Aorta (tissue), 5 donors: ENCODE measurements around the gene KCNJ1. TPM values are rescaled to one million over a fixed set of nuclear protein-coding genes. Genes with fewer than 3 reads are reported as not detected.
A peak's percentile ranks its signal among the peaks of the same experiment; 100 is the strongest.

Experiments used
- ATAC-seq: fragments of 200-7000 bp; cut with Tn5 transposase; one replicate; pipeline ENCODE4 v1.9.1; 2022; ENCODE audit warnings: moderate library complexity; ENCODE audit not compliant: low FRiP score
- DNase-seq, 2 donors: peaks; one replicate each; pipeline ENCODE4 v3.0.0-alpha.2; 2020
- H3K27ac ChIP-seq, 2 donors: one replicate each; pipeline ENCODE4 v1.5.1; 2013; ENCODE audit warnings: low read length in 2 of 2, mild to moderate bottlenecking in 2 of 2, moderate library complexity in 2 of 2, control low read depth in 1 of 2, inconsistent platforms in 1 of 2, low read depth in 1 of 2
- H3K27me3 ChIP-seq, 2 donors: one replicate each; pipeline ENCODE4 v1.6.1; 2013; ENCODE audit warnings: control low read depth in 1 of 2, low read length in 1 of 2, mild to moderate bottlenecking in 1 of 2, moderate library complexity in 1 of 2; ENCODE audit not compliant: insufficient read depth in 2 of 2, control insufficient read depth in 1 of 2
- H3K36me3 ChIP-seq, 2 donors: one replicate each; pipeline ENCODE4 v1.6.1; 2013; ENCODE audit warnings: control low read depth in 1 of 2, low read length in 1 of 2, mild to moderate bottlenecking in 1 of 2; ENCODE audit not compliant: insufficient read depth in 2 of 2, control insufficient read depth in 1 of 2
- H3K4me1 ChIP-seq, 2 donors: one replicate each; pipeline ENCODE4 v1.6.1; 2013; ENCODE audit warnings: low read length in 2 of 2, control low read depth in 1 of 2, mild to moderate bottlenecking in 1 of 2, moderate library complexity in 1 of 2; ENCODE audit not compliant: insufficient read depth in 2 of 2, control insufficient read depth in 1 of 2
- H3K4me3 ChIP-seq, 2 donors: one replicate each; pipeline ENCODE4 v1.5.1; 2013; ENCODE audit warnings: low read length in 2 of 2, control low read depth in 1 of 2, mild to moderate bottlenecking in 1 of 2
- H3K9me3 ChIP-seq: one replicate; pipeline ENCODE4 v1.6.1; 2013; ENCODE audit warnings: mild to moderate bottlenecking, low read length; ENCODE audit not compliant: control insufficient read depth
- WGBS, 2 donors: extraction: QIAGEN DNeasy Blood & Tissue Kit; methylation state at CpG; one replicate each; pipeline ENCODE4 v1.1.7; 2013; 5-methylcytosine and 5-hydroxymethylcytosine counted together
- intact Hi-C, 2 donors: fragments of 100-400 bp; cut with DNase I; formaldehyde crosslinking; loops; one replicate each; pipeline versions ENCODE4 v1.14.2 to v1.15.0; 2022
- polyA plus RNA-seq, 2 donors: library from polyadenylated mRNA; stranded (reverse); fragments of 200-250 nt; gene quantifications; one replicate each; pipeline ENCODE4 v1.2.3, GENCODE V29; 2013
- total RNA-seq, 2 donors: library from RNA; stranded (reverse); fragmentation: NEBNext Ultra II Directional; extraction: Animal tissue kit (Norgen Biotek cat#: 25700); gene quantifications; one replicate each; pipeline ENCODE4 v1.2.1, GENCODE V29; 2021
- donor health status: healthy with polysubstance abuse.
- donor health status: Bipolar disorder and iron deficiency.
- donor health status: DM: no; HTN: no; CAD: no.
- donor health status: DM: no; HTN: no; CAD: no.
- donor health status: DM: yes; HTN: yes; CAD: no.

KCNJ1 gene
- total and polyA plus RNA-seq, 4 donors, result 0.19 to 0.24 TPM; not detected in 2

DNA sequence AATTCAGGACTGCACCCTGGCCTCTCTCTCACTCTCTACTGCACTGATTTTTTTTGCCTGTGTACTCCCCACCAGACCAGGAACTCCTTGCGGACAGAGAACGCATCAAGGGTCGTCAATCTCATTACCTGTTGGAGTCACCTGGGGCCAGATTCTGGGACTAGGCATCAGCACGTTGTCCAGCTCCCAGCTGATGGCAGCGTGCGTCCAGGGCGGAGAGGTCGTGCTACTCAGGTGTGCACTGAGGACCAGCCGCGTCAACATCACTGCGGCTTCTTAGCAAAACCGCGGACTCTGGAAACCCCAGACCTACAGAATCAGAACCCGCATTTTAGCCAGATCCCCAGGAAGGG, 37.2 kb upstream of the KCNJ1 start:
- 85 to 93% methylated on average over 14 of the region's 14 CpGs for WGBS, 2 donors

DNA sequence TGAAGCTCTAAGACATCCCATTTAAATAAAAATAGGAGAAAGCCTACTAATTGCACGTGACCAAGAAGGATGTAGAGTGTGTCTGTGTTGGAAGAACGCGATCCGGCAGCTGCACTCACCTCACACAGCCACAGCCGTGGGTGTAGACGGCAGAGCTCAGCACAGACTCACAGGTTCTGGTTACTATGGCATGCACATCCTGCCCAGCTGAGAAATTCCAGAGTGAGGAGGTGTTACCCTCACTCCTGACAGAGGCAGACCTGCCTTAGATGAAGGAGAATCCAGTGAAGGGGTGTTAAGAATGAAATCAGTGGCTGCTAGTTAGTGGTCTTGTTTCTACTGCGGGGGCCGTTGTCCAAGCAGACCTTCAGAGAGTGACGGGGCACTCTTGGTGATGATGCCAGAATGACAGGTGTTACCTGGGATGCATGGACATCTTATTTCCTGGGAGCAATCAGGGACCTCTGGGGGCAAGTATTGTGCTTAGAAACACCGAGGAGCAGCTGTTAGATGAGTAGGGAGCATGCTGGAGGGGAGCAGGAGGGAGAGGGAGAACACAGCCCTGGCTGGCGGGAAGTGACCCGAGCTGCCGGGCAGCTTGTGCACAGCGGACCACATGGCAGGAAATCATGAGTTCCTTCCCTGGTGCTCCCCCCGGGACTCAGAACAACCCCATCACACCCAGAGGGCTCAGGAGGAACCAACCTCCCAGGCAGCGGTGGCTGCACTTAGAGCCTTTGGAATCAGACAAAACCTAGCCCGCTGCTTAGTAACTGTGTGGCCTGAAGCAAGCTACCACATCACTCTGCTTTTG, 36.4 kb upstream of the KCNJ1 start:
- 90 to 92% methylated on average over 17 of the region's 17 CpGs for WGBS, 2 donors
- H3K4me1 ChIP-seq, result no peaks in the 10 kb centered on the region
- H3K9me3 ChIP-seq, result no peaks in the 10 kb centered on the region
- H3K27me3 ChIP-seq, result no peaks in the 10 kb centered on the region
- ATAC-seq (no peak), DNase-seq (peak in 1 of 2 donors; percentile 86)
- H3K36me3 ChIP-seq, result no peaks in the 10 kb centered on the region
- intact Hi-C loops, result no loop called here
- no peak overlapping the region for H3K27ac ChIP-seq
- H3K4me3 ChIP-seq, result no peak overlapping the region

More for the DNA sequence above, 37.2 kb upstream of the KCNJ1 start:
- ATAC-seq (no peak), DNase-seq (no peak)
- Histone ChIP-seq H3K27me3 (no peaks in the 10 kb centered on the region), H3K9me3 (no peaks in the 10 kb centered on the region), H3K27ac (no peak overlapping the region), H3K36me3 (no peaks in the 10 kb centered on the region), H3K4me1 (no peaks in the 10 kb centered on the region), H3K4me3 (no peak overlapping the region)
- intact Hi-C loops, result no loop called here

DNA sequence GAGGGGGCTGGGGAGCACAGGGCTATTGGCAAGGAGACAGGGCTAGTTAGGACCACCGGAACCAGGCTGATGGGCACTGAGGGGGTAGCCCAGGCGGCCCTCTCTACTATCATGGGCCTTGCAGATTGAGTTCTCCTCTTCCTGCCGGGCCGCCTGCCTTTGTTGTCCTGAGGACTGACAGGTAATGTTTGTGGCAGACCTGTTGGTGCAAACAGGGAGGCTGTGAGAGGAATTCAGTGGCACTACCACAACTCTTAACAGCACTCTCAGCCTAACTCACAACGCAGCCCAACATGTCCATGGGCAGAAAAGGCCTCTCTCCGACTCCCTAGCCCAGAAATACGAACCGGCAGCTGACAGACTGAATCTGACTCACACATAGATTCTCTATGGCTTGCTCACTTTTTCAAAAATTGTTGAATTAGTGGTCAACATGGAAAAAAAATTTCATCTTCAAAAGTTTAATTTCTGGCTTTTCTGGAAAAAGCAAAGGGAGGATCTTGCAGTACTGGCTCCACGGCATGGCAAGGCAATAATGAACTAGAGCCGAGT, 35.5 kb upstream of the KCNJ1 start:
- no peak overlapping the region for H3K4me3 ChIP-seq
- intact Hi-C loops, result no loop called here
- no peaks in the 10 kb centered on the region for H3K36me3 ChIP-seq
- H3K27ac ChIP-seq, result no peak overlapping the region
- DNase-seq, result peak in 1 of 2 donors; percentile 34
- H3K9me3 ChIP-seq, result no peaks in the 10 kb centered on the region
- H3K27me3 ChIP-seq, result no peaks in the 10 kb centered on the region
- 91 to 94% methylated on average over 10 of the region's 10 CpGs for WGBS, 2 donors
- H3K4me1 ChIP-seq, result no peaks in the 10 kb centered on the region
- ATAC-seq, result no peak

DNA sequence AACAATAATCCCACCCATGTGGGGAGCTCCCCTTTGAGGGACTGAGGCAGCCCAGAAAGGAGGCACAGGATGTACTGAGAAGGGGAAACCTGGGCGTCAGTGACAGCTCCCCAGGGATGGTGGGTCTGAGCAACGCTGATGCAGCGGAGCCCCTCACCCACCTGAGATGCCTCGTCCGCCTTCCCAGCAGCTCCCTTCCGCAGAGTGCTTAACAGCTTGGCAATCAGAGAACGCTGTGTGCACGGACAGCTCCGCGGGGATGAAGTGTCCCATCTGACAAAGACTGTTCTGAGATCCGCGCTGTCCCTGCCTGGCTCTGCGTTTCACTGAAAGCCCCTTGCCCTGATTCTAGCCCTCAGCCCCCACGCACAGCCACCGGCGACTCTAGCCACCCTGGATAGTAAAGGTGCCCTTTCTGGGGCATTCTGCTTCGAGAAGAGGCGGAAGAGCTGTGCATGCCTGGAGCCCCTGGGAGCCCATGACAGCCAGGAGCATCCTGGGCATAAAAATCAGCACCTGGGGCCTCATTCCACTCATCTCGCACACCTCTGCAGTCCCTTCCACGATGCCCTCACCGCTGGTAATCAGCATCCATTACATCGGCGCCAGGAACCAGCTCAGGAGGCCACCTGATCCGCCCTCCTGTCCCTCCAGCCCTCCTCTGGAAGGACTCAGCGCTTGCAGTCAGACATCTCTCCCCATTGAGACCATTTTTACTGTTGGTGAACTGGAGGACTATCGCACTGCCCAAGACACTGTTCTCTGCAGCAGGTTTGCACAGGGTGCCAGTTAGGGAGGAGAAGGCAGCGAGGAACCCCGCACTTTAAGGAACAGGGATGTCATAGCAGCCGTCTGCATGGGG, 34.8 kb upstream of the KCNJ1 start:
- H3K36me3 ChIP-seq, result no peaks in the 10 kb centered on the region
- ATAC-seq, result no peak
- no peaks in the 10 kb centered on the region for H3K9me3 ChIP-seq
- WGBS, 2 donors, result 86 to 93% methylated on average over 29 of the region's 29 CpGs
- DNase-seq, result peak in 1 of 2 donors; percentile 29
- intact Hi-C loops, result no loop called here
- no peaks in the 10 kb centered on the region for H3K4me1 ChIP-seq
- H3K4me3 ChIP-seq, result no peak overlapping the region
- no peak overlapping the region for H3K27ac ChIP-seq
- no peaks in the 10 kb centered on the region for H3K27me3 ChIP-seq

DNA sequence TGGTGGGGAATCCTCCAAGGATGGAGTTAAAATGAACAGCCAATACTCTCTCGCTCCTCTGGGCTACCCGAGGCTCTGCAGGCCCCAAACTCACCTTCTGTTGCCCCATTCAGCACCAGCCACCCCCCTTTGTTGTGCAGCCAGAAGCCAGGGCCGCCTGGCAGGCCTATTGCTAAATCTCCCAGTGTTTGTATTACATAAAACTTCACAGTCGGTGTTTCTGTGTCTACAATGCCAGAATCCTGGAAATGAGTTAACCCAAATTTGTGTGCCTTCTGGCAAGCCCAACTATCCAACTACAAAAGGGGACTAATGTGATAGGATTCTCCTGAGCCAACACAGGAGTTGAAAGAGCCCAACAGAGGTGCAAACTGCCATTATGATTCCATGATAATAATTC, 33.4 kb upstream of the KCNJ1 start:
- ATAC-seq (no peak), DNase-seq (peak in 1 of 2 donors; percentile 36)
- intact Hi-C loops, result no loop called here

DNA sequence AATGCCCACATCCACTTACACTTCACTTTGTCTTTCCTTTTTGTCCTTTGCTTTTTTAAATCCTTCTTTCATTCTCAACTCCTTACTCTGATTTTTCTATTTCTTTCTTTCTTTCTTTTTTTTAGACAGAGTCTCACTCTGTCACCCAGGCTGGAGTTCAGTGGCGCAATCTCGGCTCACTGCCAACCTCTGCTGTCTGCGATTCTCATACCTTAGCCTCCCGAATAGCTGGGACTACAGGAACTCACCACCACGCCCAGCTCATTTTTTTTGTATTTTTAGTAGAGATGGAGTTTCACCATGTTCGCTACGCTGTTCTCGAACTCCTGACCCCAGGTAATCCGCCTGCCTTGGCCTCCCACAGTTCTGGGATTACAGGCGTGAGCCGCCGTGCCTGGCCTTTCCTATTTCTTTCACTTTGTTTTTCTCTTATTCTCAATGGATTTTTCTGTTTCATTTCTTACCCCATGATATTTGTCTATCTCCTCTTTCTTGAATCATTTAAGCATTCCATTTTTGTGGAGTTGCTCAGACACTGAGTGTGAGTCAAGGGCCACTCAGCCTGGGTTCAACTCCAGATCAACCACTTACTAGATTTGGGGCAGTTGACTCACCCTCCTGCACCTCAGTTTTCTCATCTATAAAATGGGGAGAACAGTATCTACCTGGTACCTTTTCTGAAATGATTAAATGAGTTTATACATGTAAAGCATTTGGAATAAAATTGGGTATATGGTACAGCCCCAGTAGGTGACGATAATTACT, 31.7 kb upstream of the KCNJ1 start:
- Histone ChIP-seq H3K4me3 (no peak overlapping the region), H3K9me3 (no peaks in the 10 kb centered on the region), H3K27me3 (no peaks in the 10 kb centered on the region), H3K36me3 (no peaks in the 10 kb centered on the region), H3K27ac (no peak overlapping the region), H3K4me1 (peaks cover 0 to 4% of the 10 kb centered on the region in 2 donors)
- WGBS, 2 donors, result 92 to 93% methylated on average over 13 of the region's 13 CpGs
- intact Hi-C loops, result no loop called here
- DNase-seq (no peak), ATAC-seq (no peak)

More for the DNA sequence above, 33.4 kb upstream of the KCNJ1 start:
- Histone ChIP-seq H3K27ac (no peak overlapping the region), H3K4me1 (no peaks in the 10 kb centered on the region), H3K36me3 (no peaks in the 10 kb centered on the region), H3K4me3 (no peak overlapping the region), H3K27me3 (no peaks in the 10 kb centered on the region), H3K9me3 (no peaks in the 10 kb centered on the region)
- 19% methylated on average over 4 of the region's 4 CpGs for WGBS, 2 donors

DNA sequence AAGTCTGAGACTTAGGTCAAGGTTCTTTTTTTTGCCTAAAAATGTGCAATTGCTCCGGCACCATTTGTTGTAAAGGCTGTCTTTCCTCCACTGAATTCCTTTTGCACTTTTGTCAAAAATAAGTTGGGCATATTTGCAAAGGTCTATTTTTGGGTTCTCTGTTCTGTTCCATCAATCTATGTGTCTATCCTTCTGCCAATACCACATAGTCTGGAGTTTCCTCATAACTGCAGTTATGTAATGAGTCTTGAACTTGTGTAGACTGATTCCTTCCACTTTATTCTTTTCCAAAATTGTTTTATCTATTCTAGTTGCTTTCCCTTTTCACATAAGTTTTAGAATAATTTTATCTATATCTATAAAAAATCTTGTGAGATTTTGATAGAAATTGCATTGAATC, 30.7 kb upstream of the KCNJ1 start:
- 7 to 9% methylated on average over 1 of the region's 1 CpG for WGBS, 2 donors
- no peak for ATAC-seq
- intact Hi-C loops, result no loop called here
- Histone ChIP-seq H3K4me1 (peaks cover 0 to 4% of the 10 kb centered on the region in 2 donors), H3K27me3 (no peaks in the 10 kb centered on the region), H3K9me3 (no peaks in the 10 kb centered on the region), H3K27ac (no peak overlapping the region), H3K4me3 (no peak overlapping the region), H3K36me3 (no peaks in the 10 kb centered on the region)
- DNase-seq, result no peak

DNA sequence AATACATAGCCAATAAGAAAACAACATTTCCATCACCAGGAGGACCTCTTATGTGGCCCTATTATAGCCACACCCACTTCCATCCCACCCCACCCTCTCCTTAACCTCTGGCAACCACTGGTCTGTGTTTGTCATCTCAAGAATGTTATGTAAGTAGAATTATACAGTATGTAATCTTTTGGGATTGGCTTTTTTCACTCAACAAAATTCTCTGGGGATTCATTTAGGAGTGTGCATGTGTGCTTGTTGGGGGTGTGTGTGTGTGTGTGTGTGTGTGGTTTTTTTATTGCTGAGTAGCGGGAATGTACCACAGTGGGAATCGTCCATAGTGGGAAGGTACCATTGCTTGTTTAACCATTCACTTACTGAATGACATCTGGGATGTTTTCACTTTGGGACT, 29.3 kb upstream of the KCNJ1 start:
- ATAC-seq, result no peak
- no peak overlapping the region for H3K27ac ChIP-seq
- no peak overlapping the region for H3K4me3 ChIP-seq
- no peaks in the 10 kb centered on the region for H3K27me3 ChIP-seq
- intact Hi-C loops, result no loop called here
- peaks cover 0 to 4% of the 10 kb centered on the region in 2 donors for H3K4me1 ChIP-seq
- no peak for DNase-seq
- WGBS, 2 donors, result 59 to 67% methylated on average over 2 of the region's 2 CpGs
- H3K9me3 ChIP-seq, result no peaks in the 10 kb centered on the region
- no peaks in the 10 kb centered on the region for H3K36me3 ChIP-seq
